Measurements from ENCODE around the gene SIK1. TPM values are rescaled to one million over a fixed set of nuclear protein-coding genes. Genes with fewer than 3 reads are reported as not detected.
"Not testable (repeated sequence)": the region's sequence is repeated elsewhere in the genome, so short reads cannot be mapped to it uniquely, and the experiment has no call there.

Gene SIK1
- total and polyA plus RNA-seq, 2 experiments from 2014 or later: 0.31 to 1.1 TPM

- not testable (repeated sequence) for H3F3A ChIP-seq (replicated peaks; ENCODE audit: low read depth); H3K4me1 Mint-ChIP-seq; H3K79me2 ChIP-seq (replicated peaks; ENCODE audit: insufficient read depth); H3K36me3 Mint-ChIP-seq (ENCODE audit: low read depth); H3K9me3 Mint-ChIP-seq; DNase-seq (ENCODE audit: low spot score); H3K27ac Mint-ChIP-seq; H3K4me3 ChIP-seq; H3K27me3 Mint-ChIP-seq (ENCODE audit: insufficient read depth, low read depth, poor library complexity); H3K9me2 ChIP-seq (ENCODE audit: insufficient read depth); H3K27ac ChIP-seq (ENCODE audit: low read depth); H4K20me1 ChIP-seq (replicated peaks; ENCODE audit: insufficient read depth); H3K4me3 Mint-ChIP-seq; H3K4me1 ChIP-seq (ENCODE audit: insufficient read depth); H3K36me3 ChIP-seq (ENCODE audit: insufficient read depth); H3K4me2 ChIP-seq; H3K27me3 ChIP-seq (ENCODE audit: insufficient read depth); H2AFZ ChIP-seq
- ATAC-seq: peak; percentile 11; the same call in 1 of the 3 replicates
These were observed 36.7 kb upstream of the SIK1 start for GRCh38 chr21:43463498-43464261.

GRCh38 chr21:43462932-43463331 lies 36.0 kb upstream of the SIK1 start:
- not testable (repeated sequence) for H3K4me1 ChIP-seq (ENCODE audit: insufficient read depth); DNase-seq (ENCODE audit: low spot score); H3K4me3 Mint-ChIP-seq; H4K20me1 ChIP-seq (replicated peaks; ENCODE audit: insufficient read depth); H3K4me2 ChIP-seq; H3K27ac ChIP-seq (ENCODE audit: low read depth); H3K27ac Mint-ChIP-seq; H3K27me3 Mint-ChIP-seq (ENCODE audit: insufficient read depth, low read depth, poor library complexity); H3K4me1 Mint-ChIP-seq; H2AFZ ChIP-seq; H3K9me3 Mint-ChIP-seq; H3K79me2 ChIP-seq (replicated peaks; ENCODE audit: insufficient read depth); H3K4me3 ChIP-seq; H3K36me3 Mint-ChIP-seq (ENCODE audit: low read depth); H3K36me3 ChIP-seq (ENCODE audit: insufficient read depth); H3F3A ChIP-seq (replicated peaks; ENCODE audit: low read depth); H3K27me3 ChIP-seq (ENCODE audit: insufficient read depth); H3K9me2 ChIP-seq (ENCODE audit: insufficient read depth)
- peak; percentile 84 for ATAC-seq

- H3K4me1 Mint-ChIP-seq; H3K4me3 Mint-ChIP-seq; DNase-seq (ENCODE audit: low spot score); H3K27me3 ChIP-seq (ENCODE audit: insufficient read depth); H3K4me1 ChIP-seq (ENCODE audit: insufficient read depth); H3K9me2 ChIP-seq (ENCODE audit: insufficient read depth); H4K20me1 ChIP-seq (replicated peaks; ENCODE audit: insufficient read depth); H3K36me3 Mint-ChIP-seq (ENCODE audit: low read depth); H3K4me2 ChIP-seq; H3K4me3 ChIP-seq; H3K27me3 Mint-ChIP-seq (ENCODE audit: insufficient read depth, low read depth, poor library complexity); H3K27ac ChIP-seq (ENCODE audit: low read depth); H3K36me3 ChIP-seq (ENCODE audit: insufficient read depth); H3K79me2 ChIP-seq (replicated peaks; ENCODE audit: insufficient read depth); ATAC-seq; H3K27ac Mint-ChIP-seq; H2AFZ ChIP-seq; H3K9me3 Mint-ChIP-seq; H3F3A ChIP-seq (replicated peaks; ENCODE audit: low read depth): not testable (repeated sequence)
These were observed 33.5 kb upstream of the SIK1 start for GRCh38 chr21:43460475-43460874.

- H4K20me1 ChIP-seq (replicated peaks; ENCODE audit: insufficient read depth); H3K27me3 Mint-ChIP-seq (ENCODE audit: insufficient read depth, low read depth, poor library complexity); H3K9me3 Mint-ChIP-seq; ATAC-seq; H3K27me3 ChIP-seq (ENCODE audit: insufficient read depth); H3K4me1 Mint-ChIP-seq; H3K27ac Mint-ChIP-seq; H3K4me3 Mint-ChIP-seq; H3K36me3 Mint-ChIP-seq (ENCODE audit: low read depth); H3K4me2 ChIP-seq; H3K9me2 ChIP-seq (ENCODE audit: insufficient read depth); H3K4me1 ChIP-seq (ENCODE audit: insufficient read depth); H2AFZ ChIP-seq; DNase-seq (ENCODE audit: low spot score); H3F3A ChIP-seq (replicated peaks; ENCODE audit: low read depth); H3K27ac ChIP-seq (ENCODE audit: low read depth); H3K4me3 ChIP-seq; H3K36me3 ChIP-seq (ENCODE audit: insufficient read depth); H3K79me2 ChIP-seq (replicated peaks; ENCODE audit: insufficient read depth): not testable (repeated sequence)
These were observed 32.1 kb upstream of the SIK1 start for GRCh38 chr21:43458995-43459394.

- H3K9me2 ChIP-seq (ENCODE audit: insufficient read depth); H3K27me3 Mint-ChIP-seq (ENCODE audit: insufficient read depth, low read depth, poor library complexity); H3K4me1 Mint-ChIP-seq; H3F3A ChIP-seq (replicated peaks; ENCODE audit: low read depth); H2AFZ ChIP-seq; H3K36me3 ChIP-seq (ENCODE audit: insufficient read depth); H3K4me3 Mint-ChIP-seq; H3K4me2 ChIP-seq; DNase-seq (ENCODE audit: low spot score); H3K27me3 ChIP-seq (ENCODE audit: insufficient read depth); H3K36me3 Mint-ChIP-seq (ENCODE audit: low read depth); H3K4me3 ChIP-seq; H3K27ac Mint-ChIP-seq; H3K4me1 ChIP-seq (ENCODE audit: insufficient read depth); H4K20me1 ChIP-seq (replicated peaks; ENCODE audit: insufficient read depth); H3K9me3 Mint-ChIP-seq; H3K27ac ChIP-seq (ENCODE audit: low read depth); ATAC-seq; H3K79me2 ChIP-seq (replicated peaks; ENCODE audit: insufficient read depth): not testable (repeated sequence)
These were observed 29.8 kb upstream of the SIK1 start for GRCh38 chr21:43456616-43457314.

GRCh38 chr21:43455717-43456116 lies 28.8 kb upstream of the SIK1 start:
- not testable (repeated sequence) for H3K27ac Mint-ChIP-seq; H2AFZ ChIP-seq; ATAC-seq; H3K36me3 Mint-ChIP-seq (ENCODE audit: low read depth); H3K27me3 ChIP-seq (ENCODE audit: insufficient read depth); H3K9me2 ChIP-seq (ENCODE audit: insufficient read depth); H3K4me3 Mint-ChIP-seq; H3K4me1 Mint-ChIP-seq; DNase-seq (ENCODE audit: low spot score); H3K27me3 Mint-ChIP-seq (ENCODE audit: insufficient read depth, low read depth, poor library complexity); H3K4me2 ChIP-seq; H4K20me1 ChIP-seq (replicated peaks; ENCODE audit: insufficient read depth); H3K4me1 ChIP-seq (ENCODE audit: insufficient read depth); H3K36me3 ChIP-seq (ENCODE audit: insufficient read depth); H3K4me3 ChIP-seq; H3K79me2 ChIP-seq (replicated peaks; ENCODE audit: insufficient read depth); H3K27ac ChIP-seq (ENCODE audit: low read depth); H3K9me3 Mint-ChIP-seq; H3F3A ChIP-seq (replicated peaks; ENCODE audit: low read depth)
